GM10266 (cell line): ENCODE data around the gene ZSWIM8.
"Not testable (repeated sequence)": the region's sequence is repeated elsewhere in the genome, so short reads cannot be mapped to it uniquely, and the experiment has no call there.

Experiments used
- DNase-seq: peaks from one replicate; pipeline ENCODE4 v3.0.0; 2012; ENCODE audit errors: extremely low spot score
- CTCF ChIP-seq: IDR thresholded peaks from 2 replicates; pipeline ENCODE4 v1.5.1; 2012; ENCODE audit warnings: mild to moderate bottlenecking, low read depth; ENCODE audit not compliant: control insufficient read depth, insufficient read depth; ENCODE audit errors: missing control alignments

ZSWIM8 gene

GRCh38 chr10:73791871-73792400 lies 6.5 kb downstream of the ZSWIM8 start:
- DNase-seq: no peak
- no peak for TF ChIP-seq CTCF

GRCh38 chr10:73793456-73793855 lies 8.1 kb downstream of the ZSWIM8 start:
- TF ChIP-seq CTCF: no peak

GRCh38 chr10:73795491-73795890 lies 10.1 kb downstream of the ZSWIM8 start:
- not testable (repeated sequence) for DNase-seq

More at GRCh38 chr10:73793456-73793855, 8.1 kb downstream of the ZSWIM8 start:
- no peak for DNase-seq

- not testable (repeated sequence) for DNase-seq
Measured at GRCh38 chr10:73796035-73796434, 10.6 kb downstream of the ZSWIM8 start.

GRCh38 chr10:73796766-73797165 lies 11.4 kb downstream of the ZSWIM8 start:
- TF ChIP-seq CTCF: no peak
- no peak for DNase-seq

GRCh38 chr10:73797324-73798025 lies 12.1 kb downstream of the ZSWIM8 start:
- no peak for TF ChIP-seq CTCF
- DNase-seq: no peak

GRCh38 chr10:73798087-73798486 lies 12.7 kb downstream of the ZSWIM8 start:
- DNase-seq: no peak

More at GRCh38 chr10:73798087-73798486, 12.7 kb downstream of the ZSWIM8 start:
- TF ChIP-seq CTCF: no peak
